Neutrophil (primary cell): ENCODE measurements around the gene RASSF4.

ENCODE experiments used
- H3K27ac ChIP-seq: fragments of 200-600 bp; sonication (generic); 2 replicates; pipeline ENCODE4 v1.5.1; 2016; ENCODE audit warnings: mild to moderate bottlenecking, moderate library complexity
- H3K27me3 ChIP-seq: fragments of 200-600 bp; sonication (generic); 2 replicates; pipeline ENCODE4 v1.6.0; 2016; ENCODE audit warnings: mild to moderate bottlenecking
- H3K36me3 ChIP-seq: fragments of 200-600 bp; sonication (generic); 2 replicates; pipeline ENCODE4 v1.5.1; 2017
- H3K4me1 ChIP-seq, 2 experiments: fragments of 200-600 bp in 1 of 2; sonication (generic) in 1 of 2; 1 replicate in 1 of 2; 2 replicates in 1 of 2; pipeline versions ENCODE4 v1.5.1 to v1.6.1; 2013 to 2016; ENCODE audit warnings: low read depth in 1 of 2, low read length in 1 of 2, mild to moderate bottlenecking in 1 of 2, moderate library complexity in 1 of 2; ENCODE audit not compliant: control insufficient read depth in 1 of 2, insufficient read depth in 1 of 2
- H3K4me3 ChIP-seq, 2 experiments: fragments of 200-600 bp in 1 of 2; sonication (generic) in 1 of 2; 1 replicate in 1 of 2; 2 replicates in 1 of 2; pipeline ENCODE4 v1.5.1; 2013 to 2016; ENCODE audit warnings: low read depth in 1 of 2, low read length in 1 of 2, mild to moderate bottlenecking in 1 of 2, moderate library complexity in 1 of 2
- H3K9me3 ChIP-seq: fragments of 200-600 bp; sonication (generic); 2 replicates; pipeline ENCODE4 v1.5.1; 2016
- CTCF ChIP-seq: fragments of 200-600 bp; sonication (generic); IDR thresholded peaks from 2 replicates; pipeline ENCODE4 v1.5.1; 2016; ENCODE audit warnings: antibody characterized with exemption

Gene RASSF4

GRCh38 chr10:44992070-44992731 is 32.6 kb downstream of the RASSF4 start:
- no peaks in the 10 kb centered on the region for H3K9me3 ChIP-seq
- TF ChIP-seq CTCF = no peak
- peaks cover 56% of the 10 kb centered on the region for H3K36me3 ChIP-seq
- no peaks in the 10 kb centered on the region for H3K27me3 ChIP-seq
- H3K4me3 ChIP-seq = no peak overlapping the region
- H3K27ac ChIP-seq = no peak overlapping the region
- peaks cover 18 to 20% of the 10 kb centered on the region in 2 experiments for H3K4me1 ChIP-seq

- no peak overlapping the region for H3K4me3 ChIP-seq
- H3K9me3 ChIP-seq = no peaks in the 10 kb centered on the region
- peaks cover 18 to 20% of the 10 kb centered on the region in 2 experiments for H3K4me1 ChIP-seq
- no peak overlapping the region for H3K27ac ChIP-seq
- no peaks in the 10 kb centered on the region for H3K27me3 ChIP-seq
- H3K36me3 ChIP-seq = peaks cover 56% of the 10 kb centered on the region
- no peak for TF ChIP-seq CTCF
Observed at GRCh38 chr10:44992732-44993225, 33.2 kb downstream of the RASSF4 start.

- H3K36me3 ChIP-seq = peaks cover 54% of the 10 kb centered on the region
- no peaks in the 10 kb centered on the region for H3K27me3 ChIP-seq
- TF ChIP-seq CTCF = no peak
- H3K27ac ChIP-seq = no peak overlapping the region
- peaks cover 18 to 20% of the 10 kb centered on the region in 2 experiments for H3K4me1 ChIP-seq
- H3K4me3 ChIP-seq = no peak overlapping the region
- H3K9me3 ChIP-seq = no peaks in the 10 kb centered on the region
Observed at GRCh38 chr10:44993226-44993921, 33.8 kb downstream of the RASSF4 start.

GRCh38 chr10:44993922-44994751 is 34.5 kb downstream of the RASSF4 start:
- no peak overlapping the region for H3K27ac ChIP-seq

More at GRCh38 chr10:44993922-44994751, 34.5 kb downstream of the RASSF4 start:
- H3K4me1 ChIP-seq = peaks cover 18 to 20% of the 10 kb centered on the region in 2 experiments
- no peaks in the 10 kb centered on the region for H3K9me3 ChIP-seq
- peaks cover 47% of the 10 kb centered on the region for H3K36me3 ChIP-seq
- no peaks in the 10 kb centered on the region for H3K27me3 ChIP-seq
- no peak overlapping the region for H3K4me3 ChIP-seq
- TF ChIP-seq CTCF = no peak
